GM12875 (cell line): ENCODE results near the gene LRRC71.

Experiments used
- H3K4me3 ChIP-seq: one replicate; pipeline ENCODE4 v1.5.1; 2011; ENCODE audit warnings: low read depth, low read length, control low read depth
- CTCF ChIP-seq: IDR thresholded peaks from 2 replicates; pipeline ENCODE4 v1.5.1; 2011; ENCODE audit warnings: low read depth, mild to moderate bottlenecking, control low read depth, inconsistent platforms, low read length, moderate library complexity, borderline replicate concordance; ENCODE audit not compliant: insufficient read depth

The LRRC71 gene

GRCh38 chr1:156889802-156890580, 30.4 kb upstream of the LRRC71 start:
- peak; percentile 83 for TF ChIP-seq CTCF
- H3K4me3 ChIP-seq = no peak overlapping the region

GRCh38 chr1:156892190-156893047, 28.0 kb upstream of the LRRC71 start:
- peak; percentile 84 for TF ChIP-seq CTCF
- H3K4me3 ChIP-seq = no peak overlapping the region

- TF ChIP-seq CTCF = no peak
- no peak within 1 kb of the TSS for H3K4me3 ChIP-seq
Observed at GRCh38 chr1:156893048-156893953, 27.1 kb upstream of the LRRC71 start, which contains the start of gene PEAR1. Gene PEAR1 (plus strand): TSS chr1:156893718. CDS start chr1:156903927, 10,209 bp downstream.

GRCh38 chr1:156894001-156894400, 26.4 kb upstream of the LRRC71 start:
- no peak for TF ChIP-seq CTCF
- no peak overlapping the region for H3K4me3 ChIP-seq

- no peak overlapping the region for H3K4me3 ChIP-seq
- no peak for TF ChIP-seq CTCF
Observed at GRCh38 chr1:156894711-156895454, 25.5 kb upstream of the LRRC71 start.

GRCh38 chr1:156895455-156895812, 25.0 kb upstream of the LRRC71 start:
- TF ChIP-seq CTCF = no peak
- H3K4me3 ChIP-seq = no peak overlapping the region
